Measurements from ENCODE around the gene ASXL3. TPM values are rescaled to one million over a fixed set of nuclear protein-coding genes. Genes with fewer than 3 reads are reported as not detected.

The ASXL3 gene
- total and polyA plus RNA-seq, 10 of the 15 experiments (the other 5 are each of a cell fraction or from before 2014, with no cell fraction given) = 0.15 TPM; not detected in 9

- TF ChIP-seq ZNF592 (IDR thresholded peaks at IDR 0.05) (no peak), ZNF207 (IDR thresholded peaks at IDR 0.05; ENCODE audit: borderline replicate concordance) (no peak), HSF1 (IDR thresholded peaks at IDR 0.05; ENCODE audit: low read depth, low read length) (no peak), NFIC (IDR thresholded peaks at IDR 0.05; ENCODE audit: low read depth, low read length) (no peak), CREB1 (IDR thresholded peaks at IDR 0.05; ENCODE audit: low read depth) (no peak)
Measured at GRCh38 chr18:33593261-33593660, 15.2 kb downstream of the ASXL3 start (continued).

- POLR2A ChIA-PET = no interaction called here
- 0% methylated on average over 1 of the region's 1 CpG for WGBS (ENCODE audit: insufficient coverage, insufficient replicate concordance, low lambda C conversion rate, missing lambda C conversion rate)
- no peak overlapping the region for H3K9ac ChIP-seq (ENCODE audit: control insufficient read depth, insufficient read depth, low read length)
- in situ Hi-C loops (cut with MboI) = no loop called here
- no peaks in the 10 kb centered on the region for H4K20me1 ChIP-seq (ENCODE audit: control insufficient read depth, insufficient read depth)
- RAD21 ChIA-PET (ENCODE audit: unreplicated experiment) = no interaction called here
- intact Hi-C loops (cut with micrococcal nuclease; ENCODE audit: unreplicated experiment) = no loop called here
- no peak for DNase-seq (ENCODE audit: low read depth, low spot score)
- BruUV-seq (replicated peaks) = no TSS peak
- no peak overlapping the region for H3K4me2 ChIP-seq (ENCODE audit: control insufficient read depth, insufficient read depth)
- no peak for FAIRE-seq
- no peaks in the 10 kb centered on the region for H3K9me3 ChIP-seq (replicated peaks; ENCODE audit: control insufficient read depth, insufficient read depth, low read length)
- SMC1A ChIA-PET (ENCODE audit: uncharacterized antibody, unreplicated experiment) = interaction anchor here (1.3 kb wide), 1 partner anchor 15 kb away, joined by 3 read pairs; no protein-coding TSS in a partner anchor
- H3K27me3 ChIP-seq (replicated peaks in 1 of 2; ENCODE audit: control insufficient read depth in 2 of 2, insufficient read depth in 2 of 2, low read length in 1 of 2) = no peaks in the 10 kb centered on the region; a peak in 1 of 4 replicates
- H3K79me2 ChIP-seq (ENCODE audit: control insufficient read depth, insufficient read depth, low read length) = no peaks in the 10 kb centered on the region
- no peaks in the 10 kb centered on the region for H3K4me1 ChIP-seq (ENCODE audit: control insufficient read depth, insufficient read depth, low read length)
- H3K4me3 ChIP-seq = no peak overlapping the region
- CTCF ChIA-PET = no interaction called here
- H3K27ac ChIP-seq (ENCODE audit: control insufficient read depth, insufficient read depth) = no peak overlapping the region
- no peak overlapping the region for H2AFZ ChIP-seq (ENCODE audit: control insufficient read depth, low read depth, low read length)
- no peaks in the 10 kb centered on the region for H3K36me3 ChIP-seq (ENCODE audit: control insufficient read depth in 2 of 2, insufficient read depth in 2 of 2, low read length in 1 of 2)
- ATAC-seq = no peak
- TF ChIP-seq POLR2AphosphoS2 (IDR thresholded peaks at IDR 0.05; ENCODE audit: low read depth, low read length) (no peak), ZSCAN29 (IDR thresholded peaks at IDR 0.05) (no peak), ZNF687 (IDR thresholded peaks at IDR 0.05) (no peak), E2F4 (IDR thresholded peaks at IDR 0.05; ENCODE audit: low read depth, low read length) (no peak), NFXL1 (IDR thresholded peaks at IDR 0.05; ENCODE audit: borderline replicate concordance) (no peak), TCF12 (IDR thresholded peaks at IDR 0.05; ENCODE audit: low read depth, low read length) (no peak)
Measured at GRCh38 chr18:33594799-33595198, 16.8 kb downstream of the ASXL3 start.

Measured in GM12878 (cell line).